NCI-H2107 treated with DMSO at 0.1 percent for 48 hours (cell line): Measurements from ENCODE around the gene KRTAP5-5.
"Not testable (repeated sequence)": the region's sequence is repeated elsewhere in the genome, so short reads cannot be mapped to it uniquely, and the experiment has no call there.

Experiments
- DNase-seq: peaks from one replicate; lab custom pipeline; 2025; ENCODE audit not compliant: unreplicated experiment; lab: John Stamatoyannopoulos, UW

Gene KRTAP5-5

DNA sequence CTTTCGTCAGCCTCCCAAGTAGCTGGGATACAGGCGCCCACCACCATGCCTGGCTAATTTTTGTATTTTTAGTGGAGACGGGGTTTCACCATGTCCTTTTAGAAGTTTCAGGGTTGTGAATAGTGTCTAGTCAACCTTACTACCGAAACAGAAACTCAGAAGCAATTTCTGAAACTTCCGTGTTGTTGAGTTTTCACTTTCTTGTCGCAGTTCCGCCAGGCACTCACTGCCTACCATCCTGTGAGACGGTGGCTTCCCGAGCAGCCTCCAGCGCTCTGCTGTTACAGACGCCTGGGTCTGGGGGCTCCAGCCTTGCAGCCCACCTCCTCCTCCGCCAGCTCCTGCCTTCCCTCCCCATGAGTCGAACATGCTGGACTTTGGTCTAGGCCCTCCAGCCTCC lies 23.7 kb upstream of the KRTAP5-5 start:
- not testable (repeated sequence) for DNase-seq

DNA sequence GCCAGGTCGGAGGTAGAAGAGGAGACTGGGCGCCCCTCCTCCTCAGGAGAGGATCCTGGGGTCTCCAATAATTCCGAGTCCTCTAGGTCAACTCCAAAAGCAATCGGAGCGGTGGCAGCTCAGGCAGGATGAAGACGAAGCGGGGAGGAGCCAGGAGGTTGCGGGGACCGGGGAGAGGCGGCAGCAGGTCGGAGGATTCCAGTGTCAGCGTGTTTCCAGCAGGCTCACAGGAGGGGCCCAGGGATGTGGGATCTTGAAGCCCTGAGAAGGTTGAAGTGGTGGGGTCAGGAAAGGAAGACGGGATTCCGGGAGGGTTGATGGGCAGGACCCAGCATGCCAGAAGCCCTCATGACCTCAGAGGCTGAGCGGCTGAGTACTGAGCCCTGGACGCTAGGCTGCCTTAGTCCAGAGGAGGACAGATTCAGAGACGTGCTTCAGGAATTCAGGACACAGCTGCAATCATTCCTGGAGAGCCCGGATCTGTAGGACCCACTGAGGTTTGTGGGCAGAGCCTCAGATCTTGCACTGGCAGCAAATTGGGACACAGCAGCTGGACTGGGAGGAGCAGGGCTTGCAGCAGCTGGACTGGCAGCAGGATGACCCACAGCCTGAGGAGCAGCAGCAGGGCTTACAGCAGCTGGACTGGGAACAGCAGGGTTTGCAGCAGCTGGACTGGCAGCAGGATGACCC lies 22.3 kb upstream of the KRTAP5-5 start:
- DNase-seq, result not testable (repeated sequence)

DNA sequence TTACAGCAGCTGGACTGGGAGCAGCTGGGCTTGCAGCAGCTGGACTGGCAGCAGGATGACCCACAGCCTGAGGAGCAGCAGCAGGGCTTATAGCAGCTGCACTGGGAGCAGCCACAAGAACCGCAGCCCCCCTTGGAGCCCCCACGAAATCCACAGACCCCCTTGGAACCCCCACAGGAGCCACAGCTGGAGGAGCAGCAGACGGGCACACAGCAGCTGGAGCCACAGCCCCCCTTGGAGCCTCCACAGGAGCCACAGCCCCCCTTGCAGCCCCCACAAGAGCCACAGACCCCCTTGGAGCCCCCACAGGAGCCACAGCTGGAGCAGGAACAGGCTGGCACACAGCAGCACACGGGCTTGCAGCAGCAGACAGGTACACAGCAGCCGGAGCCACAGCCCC lies 21.7 kb upstream of the KRTAP5-5 start:
- not testable (repeated sequence) for DNase-seq

DNA sequence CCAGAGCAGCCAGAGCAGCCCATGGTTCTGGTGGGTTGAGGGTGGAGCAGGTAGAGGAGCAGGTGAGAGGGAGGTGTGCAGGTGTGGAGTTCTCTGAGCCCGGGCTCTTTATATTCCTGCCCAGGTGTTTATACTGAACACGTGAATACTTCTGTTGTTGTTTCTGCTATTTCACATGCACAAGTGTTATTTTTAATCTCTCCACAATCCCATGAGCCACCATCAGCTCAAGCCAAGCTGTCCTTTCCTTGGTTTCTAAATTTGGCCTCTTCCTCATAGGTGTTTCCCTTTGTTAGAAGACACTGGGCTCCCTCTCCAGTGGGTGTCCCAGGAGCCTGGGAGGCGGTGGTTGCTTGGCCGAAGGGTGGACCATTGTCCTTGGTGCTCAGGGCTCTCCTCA lies 21.2 kb upstream of the KRTAP5-5 start, which contains the start of gene KRTAP5-3:
TSS of gene KRTAP5-3 (minus strand) at position 101 of the 400 bp plus-strand sequence. CDS start at position 23, 78 bp downstream.
- peak; percentile 11 for DNase-seq

DNA sequence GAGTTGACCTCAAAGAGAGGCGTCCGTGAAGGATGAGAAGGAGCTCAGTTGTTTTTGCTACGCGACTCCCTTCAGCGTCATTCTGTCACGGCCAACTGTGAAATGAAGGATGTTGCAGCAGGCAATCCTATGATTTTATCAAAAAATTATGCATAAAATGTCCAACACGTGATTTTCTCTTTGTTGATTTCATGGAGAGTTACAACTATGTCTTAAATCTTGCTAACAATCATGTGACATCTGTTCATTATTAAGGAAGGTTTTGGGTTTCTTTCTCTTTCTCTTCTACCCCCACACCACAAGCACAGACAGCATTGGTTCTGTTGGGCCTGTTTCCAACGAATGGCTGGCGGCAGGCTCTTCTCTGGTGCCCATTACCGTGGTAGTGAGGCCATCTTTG lies 11.3 kb upstream of the KRTAP5-5 start:
- DNase-seq, result no peak

DNA sequence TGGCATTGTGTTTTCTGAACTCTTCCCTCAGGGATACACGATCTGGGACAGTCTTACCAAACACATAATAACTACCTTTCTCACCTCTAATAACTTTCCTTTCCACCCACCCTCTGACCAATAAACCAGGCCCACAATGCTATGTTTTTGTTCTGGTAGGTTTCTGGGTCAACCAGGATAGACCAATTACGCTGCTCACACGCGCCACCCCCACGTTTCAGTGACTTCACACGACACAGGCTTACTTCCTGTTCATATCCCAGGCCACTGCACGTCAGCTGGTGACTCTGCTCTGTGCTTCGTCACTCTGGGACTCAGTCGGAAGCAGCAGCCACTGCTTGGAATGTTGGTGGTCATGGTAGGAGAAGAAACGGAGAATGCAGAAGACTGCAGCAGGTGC lies 10.1 kb upstream of the KRTAP5-5 start:
- no peak for DNase-seq

DNA sequence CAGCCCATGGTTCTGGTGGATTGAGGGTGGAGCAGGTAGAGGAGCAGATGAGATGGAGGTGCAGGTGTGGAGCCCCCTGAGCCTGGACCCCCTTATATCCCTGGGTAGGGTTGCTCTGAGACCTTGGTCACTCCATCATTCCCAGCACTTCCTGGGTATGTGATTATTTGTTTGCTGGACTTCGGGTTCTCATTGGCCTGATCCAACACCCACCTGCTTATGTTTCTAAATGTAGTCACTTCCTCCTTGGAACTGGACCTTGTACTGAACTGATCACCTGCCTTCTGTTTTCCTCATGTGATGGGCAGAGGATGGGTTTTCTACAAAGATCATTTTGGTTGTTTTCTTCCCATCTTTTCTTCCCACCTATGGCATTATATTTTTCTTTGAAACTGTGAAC lies 7.5 kb upstream of the KRTAP5-5 start, which contains the start of gene KRTAP5-4:
TSS of gene KRTAP5-4 (minus strand) at position 53 of the 400 bp plus-strand sequence. CDS start at position 8, 45 bp downstream.
- no peak for DNase-seq

DNA sequence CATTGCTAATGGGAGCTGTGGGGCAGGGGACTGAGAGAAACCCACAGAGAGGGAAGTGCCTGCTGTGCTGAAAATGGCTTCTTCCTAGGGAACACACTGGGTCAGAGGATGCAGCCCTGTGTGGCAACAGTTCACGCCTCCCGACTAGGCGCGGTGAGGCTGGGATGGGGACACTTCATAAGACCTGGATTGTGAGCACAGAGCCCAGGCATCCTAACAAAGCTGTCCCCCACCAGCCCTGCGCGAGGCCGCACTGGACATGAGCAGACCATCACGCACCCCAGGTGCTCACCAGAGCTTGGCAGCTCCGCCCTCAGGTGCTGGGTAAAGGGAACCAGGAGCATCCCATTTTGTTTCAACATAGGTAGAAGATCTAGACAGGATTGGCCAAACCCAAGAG lies 5.9 kb upstream of the KRTAP5-5 start:
- DNase-seq, result no peak

DNA sequence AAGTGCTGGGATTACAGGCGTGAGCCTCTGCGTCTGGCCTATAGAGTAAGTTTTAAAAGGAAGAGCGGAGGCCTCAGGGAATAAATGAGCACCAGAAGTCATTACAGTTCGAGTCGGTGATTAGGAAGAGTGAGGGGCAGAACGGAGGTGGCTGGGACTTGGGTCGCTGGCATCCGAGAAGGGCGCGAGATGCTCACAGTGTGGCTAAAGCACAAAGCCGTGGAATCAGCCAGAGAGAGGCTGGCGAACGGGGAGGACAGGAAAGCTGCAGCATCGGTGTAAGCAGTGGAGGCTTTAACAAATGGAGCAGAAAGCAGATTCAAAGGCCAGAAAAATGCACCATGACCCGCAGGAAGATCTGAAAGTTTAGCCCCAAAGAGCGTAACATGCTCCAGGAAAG lies 5.0 kb upstream of the KRTAP5-5 start:
- DNase-seq, result no peak

DNA sequence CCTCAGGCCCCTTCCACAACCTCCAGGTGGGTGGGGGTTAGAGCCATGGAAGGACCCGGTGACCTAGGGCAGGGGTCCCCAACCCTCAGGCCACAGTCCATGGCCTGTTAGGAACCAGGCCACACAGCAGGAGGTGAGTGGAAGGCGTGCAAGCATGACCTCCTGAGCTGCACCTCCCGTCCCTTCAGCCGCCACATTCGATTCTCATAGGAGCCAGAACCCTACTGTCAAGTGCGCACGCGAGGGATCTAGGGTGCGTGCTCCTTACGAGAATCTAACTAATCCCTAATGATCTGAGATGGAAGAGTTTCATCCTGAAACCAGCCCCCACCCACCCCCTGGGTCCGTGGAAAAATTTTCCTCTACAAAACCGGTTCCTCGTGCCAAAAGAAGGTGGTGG lies 4.0 kb upstream of the KRTAP5-5 start:
- no peak for DNase-seq

DNA sequence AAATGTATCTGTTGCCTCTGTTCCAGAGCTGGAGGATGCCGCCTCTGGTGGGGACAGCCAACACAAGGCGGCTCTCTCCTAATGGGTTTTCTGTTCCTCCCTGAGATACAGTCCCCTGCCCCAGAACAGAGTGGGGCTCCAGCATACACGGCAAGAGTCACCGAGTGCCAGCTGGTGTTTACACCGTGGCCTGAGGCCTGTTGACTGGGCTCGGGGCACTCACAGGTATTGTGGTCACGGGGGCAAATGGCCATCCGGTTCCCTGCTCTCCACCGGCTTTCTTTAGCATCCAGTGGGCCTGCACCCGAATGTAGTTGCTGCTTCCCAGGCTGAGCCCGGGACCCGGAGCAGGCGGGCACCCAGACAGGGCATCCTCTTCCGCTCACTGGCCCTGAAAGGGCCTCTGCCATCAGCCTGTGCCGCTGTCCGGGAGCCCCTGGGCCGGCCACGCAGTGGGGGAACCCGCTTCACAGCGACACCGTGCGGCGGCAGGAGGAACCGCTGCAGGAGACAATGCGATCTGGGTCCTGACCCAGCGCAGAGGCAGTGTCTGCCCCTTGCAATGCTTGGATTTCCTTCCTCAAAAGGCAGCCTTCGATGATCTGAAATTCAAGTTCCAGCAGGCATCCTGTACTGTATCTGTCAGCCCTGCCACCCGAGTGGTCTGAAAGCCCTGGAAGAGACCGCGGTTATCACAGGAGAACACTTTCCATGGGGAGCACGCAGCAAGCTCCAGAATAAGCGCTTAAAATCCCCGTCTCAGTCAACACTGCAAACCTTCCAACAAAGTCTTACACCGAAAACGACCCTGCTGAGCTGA lies 859 bp upstream of the KRTAP5-5 start:
- DNase-seq, result peak; percentile 3

DNA sequence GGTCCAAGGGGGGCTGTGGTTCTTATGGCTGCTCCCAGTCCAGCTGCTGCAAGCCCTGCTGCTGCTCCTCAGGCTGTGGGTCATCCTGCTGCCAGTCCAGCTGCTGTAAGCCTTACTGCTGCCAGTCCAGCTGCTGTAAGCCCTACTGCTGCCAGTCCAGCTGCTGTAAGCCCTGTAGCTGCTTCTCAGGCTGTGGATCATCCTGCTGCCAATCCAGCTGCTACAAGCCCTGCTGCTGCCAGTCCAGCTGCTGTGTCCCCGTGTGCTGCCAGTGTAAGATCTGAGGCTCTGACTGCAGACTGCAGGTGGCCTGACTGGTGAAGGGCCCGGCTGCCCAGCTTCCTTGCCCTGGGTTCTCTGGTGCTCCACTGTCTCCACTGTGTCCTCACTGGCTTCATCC lies 696 bp downstream of the KRTAP5-5 start:
- no peak for DNase-seq

DNA sequence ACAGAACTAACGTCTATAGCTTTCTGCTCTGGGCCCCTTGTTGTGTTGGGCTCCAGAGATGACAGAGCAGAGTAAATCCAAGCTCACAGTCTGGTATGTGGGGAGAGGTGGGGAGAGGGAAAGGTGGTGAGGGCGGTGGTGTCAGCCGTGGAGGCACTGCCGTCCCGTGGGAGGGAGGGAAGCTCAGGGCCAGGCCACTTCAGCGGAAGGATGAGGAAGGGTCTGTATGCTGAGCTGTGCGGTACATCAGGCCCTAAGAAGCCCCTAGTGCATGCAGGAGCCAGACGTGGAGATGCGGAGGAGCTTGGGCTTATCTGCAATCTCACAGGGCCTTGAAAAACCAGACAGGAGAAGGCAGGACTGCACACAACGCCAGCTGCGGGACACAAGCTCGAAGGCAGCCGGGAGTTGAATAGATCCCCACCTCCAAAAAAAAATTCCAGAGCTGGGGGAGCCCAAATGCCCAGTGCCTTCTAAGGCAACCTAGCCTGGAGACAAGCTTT lies 1.5 kb downstream of the KRTAP5-5 start:
- no peak for DNase-seq

DNA sequence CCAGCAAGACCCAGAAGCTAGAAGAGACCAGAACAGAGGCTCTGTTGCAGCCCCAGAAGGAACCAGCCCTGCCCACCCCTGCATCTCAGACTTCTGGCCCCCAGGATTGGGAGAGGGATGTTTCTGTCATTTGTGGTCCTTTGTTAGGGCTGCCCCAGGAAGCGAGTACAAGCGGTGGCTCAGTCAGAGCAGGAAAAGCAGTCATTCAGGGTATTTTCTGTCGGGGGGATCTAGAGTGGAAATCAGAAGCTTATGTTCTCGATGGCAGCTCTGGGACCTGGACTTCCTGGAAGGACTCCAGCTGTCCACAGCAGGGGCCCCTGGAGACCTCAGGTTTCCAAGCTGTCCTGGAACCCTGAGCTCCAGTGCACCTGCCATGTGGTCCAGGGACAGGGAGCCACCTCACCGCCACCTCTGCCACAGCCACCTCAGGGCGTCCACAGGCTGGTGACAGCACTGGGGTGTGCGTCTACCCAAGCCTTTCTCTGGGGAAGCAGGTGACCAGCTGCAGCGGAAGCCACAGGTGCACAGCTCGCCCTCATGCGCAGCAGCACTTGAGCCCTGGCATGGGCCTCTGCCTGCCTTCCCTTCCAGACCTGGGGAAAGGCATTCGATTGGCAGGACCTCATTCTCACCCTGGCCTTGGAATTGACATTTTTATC lies 2.6 kb downstream of the KRTAP5-5 start:
- DNase-seq, result peak; percentile 46

DNA sequence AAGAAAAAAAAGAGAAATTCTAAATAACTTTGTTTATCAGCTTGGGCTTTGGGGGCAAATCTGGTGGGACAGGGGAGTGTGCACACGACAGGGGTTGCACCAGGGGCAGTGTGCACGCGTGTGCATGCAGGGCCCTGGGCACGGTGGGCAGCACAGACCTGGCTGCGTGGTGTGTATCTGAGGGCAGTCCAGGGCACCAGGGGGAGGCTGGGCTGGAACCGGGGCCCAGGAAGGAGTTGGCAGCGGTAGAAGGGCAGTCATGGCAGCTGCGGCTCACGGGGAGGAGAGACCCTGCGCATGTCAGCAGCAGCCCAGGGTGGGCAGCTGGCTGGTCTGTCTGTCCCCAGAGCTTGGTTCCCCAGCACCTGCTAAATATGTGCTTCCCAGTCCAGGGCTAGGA lies 4.3 kb downstream of the KRTAP5-5 start:
- DNase-seq, result no peak

DNA sequence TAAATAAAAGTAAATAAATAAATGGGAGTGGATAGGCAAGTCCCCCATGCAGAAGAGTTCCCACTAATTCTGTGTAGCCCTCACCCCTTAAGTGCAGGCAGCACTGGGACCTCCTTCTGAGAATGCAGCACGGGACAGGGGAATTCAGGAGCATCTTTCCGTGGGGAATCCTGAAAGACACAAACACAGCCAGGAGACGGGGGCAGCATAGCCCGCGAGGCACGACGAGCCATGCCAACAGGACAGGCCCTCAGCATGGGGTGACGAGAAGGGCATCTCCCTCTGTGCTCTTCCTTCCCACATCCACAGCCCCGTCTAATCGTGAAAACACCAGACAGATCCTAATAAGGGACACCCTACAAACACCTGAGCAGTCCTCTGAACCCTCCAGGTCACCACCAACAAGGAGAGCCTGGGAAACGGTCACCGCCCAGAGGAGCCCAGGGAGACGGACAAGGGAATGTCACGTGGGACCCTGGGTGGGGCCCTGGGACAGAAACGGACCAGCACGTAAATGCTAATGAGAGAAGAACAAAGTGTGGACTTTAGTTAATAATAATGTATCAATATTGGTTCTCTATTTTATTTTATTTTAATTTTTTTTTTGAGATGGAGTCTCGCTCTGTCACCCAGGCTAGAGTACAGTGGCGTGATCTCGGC lies 6.8 kb downstream of the KRTAP5-5 start:
- DNase-seq, result no peak

DNA sequence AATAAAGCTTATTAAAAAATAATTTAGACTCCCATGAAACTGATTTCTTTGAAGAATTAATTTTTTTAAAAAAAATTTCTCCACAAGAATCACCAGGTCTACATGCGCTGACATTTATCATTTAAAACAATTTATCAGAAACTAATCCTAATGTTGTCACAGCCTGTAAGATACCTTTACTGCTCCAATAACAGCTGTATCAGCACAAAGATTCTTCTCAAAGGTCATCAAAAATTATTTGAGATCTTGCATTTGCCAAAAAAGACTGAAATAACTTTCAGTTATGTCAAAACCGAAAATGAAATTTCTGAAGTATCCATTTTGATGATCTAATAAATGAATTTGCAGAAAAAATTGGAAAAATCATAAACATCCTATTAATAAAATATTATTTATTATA lies 8.1 kb downstream of the KRTAP5-5 start:
- DNase-seq, result no peak

DNA sequence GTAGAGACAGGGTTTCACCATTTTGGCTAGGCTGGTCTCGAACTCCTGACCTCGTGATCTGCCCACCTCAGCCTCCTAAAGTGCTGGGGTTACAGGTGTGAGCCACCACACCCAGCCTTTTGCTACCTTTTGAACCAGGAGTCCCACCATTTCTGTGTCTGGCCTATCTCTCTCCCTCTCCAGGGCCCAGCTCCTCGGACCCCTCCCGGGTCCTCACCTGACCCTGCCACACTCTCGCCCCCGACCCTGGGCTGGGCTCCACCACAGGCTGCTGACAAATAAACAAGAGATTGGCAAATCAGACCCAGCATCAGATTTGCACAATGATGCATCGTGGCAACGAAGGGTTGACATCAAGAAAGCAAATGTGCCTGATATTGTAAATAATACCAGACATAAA lies 8.8 kb downstream of the KRTAP5-5 start:
- DNase-seq, result no peak

DNA sequence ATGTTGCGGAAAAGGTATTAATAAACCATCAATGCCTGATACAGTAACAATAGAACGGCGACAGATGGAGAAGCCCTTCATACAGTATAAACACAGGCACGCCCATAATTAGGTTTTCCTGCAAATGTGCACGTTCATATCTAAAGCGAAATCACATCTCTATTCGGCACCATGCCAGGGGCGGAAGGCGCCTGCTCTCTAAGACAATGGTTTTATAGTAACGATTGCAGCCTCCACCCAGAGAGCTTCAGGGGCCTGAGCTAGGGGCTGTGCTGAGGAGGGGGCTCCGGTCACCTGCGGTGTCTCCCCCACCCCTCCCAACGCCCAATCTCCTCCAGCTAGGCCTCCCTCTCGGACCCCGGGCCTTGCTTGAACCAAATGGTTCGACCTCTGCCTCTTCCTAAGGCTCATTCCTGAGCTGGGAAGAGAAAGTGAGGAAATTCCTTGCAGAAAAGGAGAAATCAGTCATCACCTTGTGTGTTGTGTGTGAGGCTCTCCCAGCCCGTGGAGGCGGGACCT lies 9.6 kb downstream of the KRTAP5-5 start:
- peak; percentile 45 for DNase-seq

DNA sequence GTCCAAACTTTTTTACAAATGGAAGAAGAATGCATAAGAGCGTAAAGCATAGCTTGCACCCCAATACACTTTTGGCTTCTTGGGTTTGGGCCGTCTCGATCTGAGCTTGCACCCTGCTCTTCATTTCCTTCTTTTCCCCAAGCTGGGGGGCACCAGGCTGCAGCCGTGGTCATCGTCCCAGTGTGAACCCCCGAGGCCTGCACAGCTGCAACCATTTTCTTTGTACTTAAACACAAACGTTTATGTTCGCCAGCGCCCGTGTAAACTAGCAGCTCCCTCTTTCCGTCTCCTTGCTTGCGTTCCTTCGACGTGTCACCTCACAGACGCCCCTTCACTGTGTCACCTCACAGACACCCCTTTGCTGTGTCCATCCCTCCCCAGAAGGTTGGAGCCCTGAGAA lies 10.1 kb downstream of the KRTAP5-5 start:
- no peak for DNase-seq
